SJCRH30 (cell line): ENCODE results near the gene CYP19A1. TPM values are rescaled to one million over a fixed set of nuclear protein-coding genes. Genes with fewer than 3 reads are reported as not detected.

Experiments used
- DNase-seq, 2 experiments: peaks; one replicate each; pipeline ENCODE4 v3.0.0-alpha.2; 2015 to 2020
- H3K27ac ChIP-seq: fragments of 250-450 bp; sonication (Bioruptor Pico); 2 replicates; pipeline ENCODE4 v1.5.1; 2020; ENCODE audit warnings: mild to moderate bottlenecking, moderate library complexity
- H3K27me3 ChIP-seq: fragments of 250-450 bp; sonication (Bioruptor Pico); 2 replicates; pipeline ENCODE4 v1.5.1; 2020; ENCODE audit warnings: mild to moderate bottlenecking, moderate library complexity
- H3K36me3 ChIP-seq: fragments of 250-450 bp; sonication (Bioruptor Pico); 2 replicates; pipeline ENCODE4 v1.5.1; 2020; ENCODE audit warnings: mild to moderate bottlenecking, moderate library complexity
- H3K4me1 ChIP-seq: fragments of 250-450 bp; sonication (Bioruptor Pico); 2 replicates; pipeline ENCODE4 v1.5.1; 2020; ENCODE audit warnings: mild to moderate bottlenecking, moderate library complexity
- H3K4me3 ChIP-seq: fragments of 250-450 bp; sonication (Bioruptor Pico); 2 replicates; pipeline ENCODE4 v1.5.1; 2020; ENCODE audit warnings: mild to moderate bottlenecking, moderate library complexity
- H3K9me3 ChIP-seq: fragments of 250-450 bp; sonication (Bioruptor Pico); replicated peaks from 2 replicates; pipeline ENCODE4 v1.5.1; 2020; ENCODE audit warnings: mild to moderate bottlenecking, moderate library complexity
- total RNA-seq: library from RNA; depleted of rRNA; stranded (reverse); fragments of >200 nt; shearing (Covaris generic); gene quantifications from 2 replicates; pipeline ENCODE4 v1.2.3, GENCODE V29; 2014

Gene CYP19A1
- total RNA-seq, 1 experiment from 2014 or later: not detected

GRCh38 chr15:51368751-51369450 lies 30.5 kb upstream of the CYP19A1 start:
- H3K27me3 ChIP-seq: no peaks in the 10 kb centered on the region
- no peaks in the 10 kb centered on the region for H3K9me3 ChIP-seq
- H3K36me3 ChIP-seq: no peaks in the 10 kb centered on the region
- no peaks in the 10 kb centered on the region for H3K4me1 ChIP-seq
- no peak overlapping the region for H3K27ac ChIP-seq
- H3K4me3 ChIP-seq: no peak overlapping the region
- DNase-seq: no peak

- Histone ChIP-seq H3K4me3 (no peak overlapping the region), H3K27ac (no peak overlapping the region), H3K36me3 (no peaks in the 10 kb centered on the region), H3K4me1 (no peaks in the 10 kb centered on the region), H3K9me3 (no peaks in the 10 kb centered on the region), H3K27me3 (no peaks in the 10 kb centered on the region)
- DNase-seq: no peak
These were observed 29.9 kb upstream of the CYP19A1 start for GRCh38 chr15:51368307-51368706.

- Histone ChIP-seq H3K27ac (no peak overlapping the region), H3K4me1 (no peaks in the 10 kb centered on the region)
- DNase-seq: no peak
These were observed 29.1 kb upstream of the CYP19A1 start for GRCh38 chr15:51367322-51367976.

GRCh38 chr15:51366920-51367319 lies 28.5 kb upstream of the CYP19A1 start:
- H3K27me3 ChIP-seq: no peaks in the 10 kb centered on the region
- no peaks in the 10 kb centered on the region for H3K4me1 ChIP-seq
- no peak for DNase-seq
- H3K36me3 ChIP-seq: no peaks in the 10 kb centered on the region
- H3K27ac ChIP-seq: no peak overlapping the region
- no peak overlapping the region for H3K4me3 ChIP-seq
- no peaks in the 10 kb centered on the region for H3K9me3 ChIP-seq

More at GRCh38 chr15:51367322-51367976, 29.1 kb upstream of the CYP19A1 start:
- no peaks in the 10 kb centered on the region for H3K27me3 ChIP-seq
- H3K9me3 ChIP-seq: no peaks in the 10 kb centered on the region
- no peaks in the 10 kb centered on the region for H3K36me3 ChIP-seq
- no peak overlapping the region for H3K4me3 ChIP-seq

- no peaks in the 10 kb centered on the region for H3K36me3 ChIP-seq
- H3K27ac ChIP-seq: no peak overlapping the region
- DNase-seq: no peak
- no peaks in the 10 kb centered on the region for H3K9me3 ChIP-seq
- no peak overlapping the region for H3K4me3 ChIP-seq
- no peaks in the 10 kb centered on the region for H3K27me3 ChIP-seq
- no peaks in the 10 kb centered on the region for H3K4me1 ChIP-seq
These were observed 27.7 kb upstream of the CYP19A1 start for GRCh38 chr15:51366071-51366470.

GRCh38 chr15:51365417-51365816 lies 27.0 kb upstream of the CYP19A1 start:
- Histone ChIP-seq H3K4me3 (no peak overlapping the region), H3K27me3 (no peaks in the 10 kb centered on the region), H3K27ac (no peak overlapping the region), H3K36me3 (no peaks in the 10 kb centered on the region), H3K4me1 (no peaks in the 10 kb centered on the region), H3K9me3 (no peaks in the 10 kb centered on the region)
- no peak for DNase-seq

GRCh38 chr15:51363383-51363782 lies 25.0 kb upstream of the CYP19A1 start:
- Histone ChIP-seq H3K4me3 (no peak overlapping the region), H3K27me3 (no peaks in the 10 kb centered on the region), H3K27ac (no peak overlapping the region), H3K36me3 (no peaks in the 10 kb centered on the region), H3K4me1 (no peaks in the 10 kb centered on the region), H3K9me3 (no peaks in the 10 kb centered on the region)
- DNase-seq: no peak

GRCh38 chr15:51359981-51360380 lies 21.6 kb upstream of the CYP19A1 start:
- Histone ChIP-seq H3K4me3 (no peak overlapping the region), H3K9me3 (no peaks in the 10 kb centered on the region), H3K4me1 (no peaks in the 10 kb centered on the region), H3K36me3 (no peaks in the 10 kb centered on the region), H3K27ac (no peak overlapping the region), H3K27me3 (no peaks in the 10 kb centered on the region)
- DNase-seq: no peak

- Histone ChIP-seq H3K27ac (no peak overlapping the region), H3K4me3 (no peak overlapping the region), H3K36me3 (no peaks in the 10 kb centered on the region), H3K4me1 (no peaks in the 10 kb centered on the region), H3K9me3 (no peaks in the 10 kb centered on the region), H3K27me3 (no peaks in the 10 kb centered on the region)
- no peak for DNase-seq
These were observed 18.6 kb upstream of the CYP19A1 start for GRCh38 chr15:51356983-51357382.

- no peak overlapping the region for H3K4me3 ChIP-seq
- H3K9me3 ChIP-seq: no peaks in the 10 kb centered on the region
- H3K27ac ChIP-seq: no peak overlapping the region
- H3K27me3 ChIP-seq: no peaks in the 10 kb centered on the region
- H3K4me1 ChIP-seq: no peaks in the 10 kb centered on the region
- no peaks in the 10 kb centered on the region for H3K36me3 ChIP-seq
- no peak for DNase-seq
These were observed 17.8 kb upstream of the CYP19A1 start for GRCh38 chr15:51356147-51356546.

GRCh38 chr15:51355096-51355495 lies 16.7 kb upstream of the CYP19A1 start:
- H3K4me1 ChIP-seq: no peaks in the 10 kb centered on the region
- H3K4me3 ChIP-seq: no peak overlapping the region
- no peaks in the 10 kb centered on the region for H3K27me3 ChIP-seq
- DNase-seq: no peak
- no peak overlapping the region for H3K27ac ChIP-seq
- no peaks in the 10 kb centered on the region for H3K9me3 ChIP-seq
- no peaks in the 10 kb centered on the region for H3K36me3 ChIP-seq

GRCh38 chr15:51353976-51354375 lies 15.6 kb upstream of the CYP19A1 start:
- H3K9me3 ChIP-seq: no peaks in the 10 kb centered on the region
- DNase-seq: no peak
- no peaks in the 10 kb centered on the region for H3K36me3 ChIP-seq
- H3K4me1 ChIP-seq: no peaks in the 10 kb centered on the region
- H3K27ac ChIP-seq: no peak overlapping the region
- H3K27me3 ChIP-seq: no peaks in the 10 kb centered on the region
- no peak overlapping the region for H3K4me3 ChIP-seq

GRCh38 chr15:51350723-51351122 lies 12.3 kb upstream of the CYP19A1 start:
- Histone ChIP-seq H3K27me3 (no peaks in the 10 kb centered on the region), H3K4me3 (no peak overlapping the region), H3K4me1 (no peaks in the 10 kb centered on the region), H3K36me3 (no peaks in the 10 kb centered on the region), H3K9me3 (no peaks in the 10 kb centered on the region), H3K27ac (no peak overlapping the region)
- DNase-seq: no peak

- no peak for DNase-seq
- H3K4me1 ChIP-seq: no peaks in the 10 kb centered on the region
- no peak overlapping the region for H3K4me3 ChIP-seq
- H3K36me3 ChIP-seq: no peaks in the 10 kb centered on the region
- H3K9me3 ChIP-seq: no peaks in the 10 kb centered on the region
- H3K27ac ChIP-seq: no peak overlapping the region
- H3K27me3 ChIP-seq: no peaks in the 10 kb centered on the region
These were observed 10.9 kb upstream of the CYP19A1 start for GRCh38 chr15:51349156-51349844.

- Histone ChIP-seq H3K27ac (no peak overlapping the region), H3K36me3 (no peaks in the 10 kb centered on the region), H3K9me3 (no peaks in the 10 kb centered on the region)
These were observed 10.3 kb upstream of the CYP19A1 start for GRCh38 chr15:51348688-51349087.

More at GRCh38 chr15:51348688-51349087, 10.3 kb upstream of the CYP19A1 start:
- H3K4me3 ChIP-seq: no peak overlapping the region
- DNase-seq: no peak
- H3K4me1 ChIP-seq: no peaks in the 10 kb centered on the region
- H3K27me3 ChIP-seq: no peaks in the 10 kb centered on the region
